Measurements from ENCODE around the gene SLC16A3. TPM values are rescaled to one million over a fixed set of nuclear protein-coding genes. Genes with fewer than 3 reads are reported as not detected.

Gene SLC16A3
- total RNA-seq, 1 donor from 2014 or later = 68.8 TPM

GRCh38 chr17:82243648-82244412 is 15.0 kb downstream of the SLC16A3 start:
- Mint-ChIP-seq H3K9me3 (no peaks in the 10 kb centered on the region), H3K4me1 (peaks cover 6% of the 10 kb centered on the region), H3K27me3 (ENCODE audit: low read depth) (no peaks in the 10 kb centered on the region), H3K27ac (no peak overlapping the region), H3K36me3 (peaks cover 23% of the 10 kb centered on the region), H3K4me3 (no peak overlapping the region)
- DNase-seq (ENCODE audit: low spot score in 2 of 2, unreplicated experiment in 2 of 2) = no peak
- TF ChIP-seq CTCF (IDR thresholded peaks at IDR 0.05; ENCODE audit: unreplicated experiment) = no peak

- H3K9me3 Mint-ChIP-seq = no peaks in the 10 kb centered on the region
- no peak overlapping the region for H3K4me3 Mint-ChIP-seq
- TF ChIP-seq CTCF (IDR thresholded peaks at IDR 0.05; ENCODE audit: unreplicated experiment) = peak; percentile 43
- peaks cover 6% of the 10 kb centered on the region for H3K4me1 Mint-ChIP-seq
- H3K27ac Mint-ChIP-seq = peak overlapping the region; percentile 82
- no peak for DNase-seq (ENCODE audit: low spot score in 2 of 2, unreplicated experiment in 2 of 2)
- H3K36me3 Mint-ChIP-seq = peaks cover 26% of the 10 kb centered on the region
- H3K27me3 Mint-ChIP-seq (ENCODE audit: low read depth) = no peaks in the 10 kb centered on the region
Observed at GRCh38 chr17:82244413-82245133, 15.7 kb downstream of the SLC16A3 start.

- no peak for TF ChIP-seq CTCF (IDR thresholded peaks at IDR 0.05; ENCODE audit: unreplicated experiment)
- Mint-ChIP-seq H3K9me3 (no peaks in the 10 kb centered on the region), H3K4me1 (peaks cover 6% of the 10 kb centered on the region), H3K4me3 (no peak overlapping the region), H3K36me3 (peaks cover 26% of the 10 kb centered on the region), H3K27ac (peak overlapping the region; percentile 82), H3K27me3 (ENCODE audit: low read depth) (no peaks in the 10 kb centered on the region)
- no peak for DNase-seq (ENCODE audit: low spot score in 2 of 2, unreplicated experiment in 2 of 2)
Observed at GRCh38 chr17:82245134-82246039, 16.5 kb downstream of the SLC16A3 start.

GRCh38 chr17:82246040-82246364 is 17.2 kb downstream of the SLC16A3 start:
- no peak overlapping the region for H3K4me3 Mint-ChIP-seq
- H3K27ac Mint-ChIP-seq = no peak overlapping the region
- no peak for TF ChIP-seq CTCF (IDR thresholded peaks at IDR 0.05; ENCODE audit: unreplicated experiment)
- H3K27me3 Mint-ChIP-seq (ENCODE audit: low read depth) = no peaks in the 10 kb centered on the region
- H3K36me3 Mint-ChIP-seq = peaks cover 27% of the 10 kb centered on the region
- H3K9me3 Mint-ChIP-seq = no peaks in the 10 kb centered on the region
- H3K4me1 Mint-ChIP-seq = peaks cover 3% of the 10 kb centered on the region
- DNase-seq (ENCODE audit: low spot score in 2 of 2, unreplicated experiment in 2 of 2) = no peak

GRCh38 chr17:82246365-82247181 is 17.7 kb downstream of the SLC16A3 start:
- Mint-ChIP-seq H3K36me3 (peaks cover 33% of the 10 kb centered on the region), H3K27me3 (ENCODE audit: low read depth) (no peaks in the 10 kb centered on the region), H3K27ac (no peak overlapping the region), H3K4me3 (no peak overlapping the region), H3K9me3 (no peaks in the 10 kb centered on the region), H3K4me1 (peaks cover under 1% of the 10 kb centered on the region)
- peak in 1 of 2 experiments; percentile 15 for DNase-seq (ENCODE audit: low spot score in 2 of 2, unreplicated experiment in 2 of 2)
- no peak for TF ChIP-seq CTCF (IDR thresholded peaks at IDR 0.05; ENCODE audit: unreplicated experiment)
